ENCODE data around the gene YIPF3.

Gene YIPF3

GRCh38 chr6:43464337-43464736, 52.4 kb downstream of the YIPF3 start:
- no peak for DNase-seq (ENCODE audit: low read depth)

- DNase-seq (ENCODE audit: low read depth): no peak
These were observed 54.8 kb downstream of the YIPF3 start for GRCh38 chr6:43461936-43462335.

All from non-pigmented ciliary epithelial cell (primary cell).